ENCODE measurements around the gene PTGDR2.
"Not testable (repeated sequence)": the region's sequence is repeated elsewhere in the genome, so short reads cannot be mapped to it uniquely, and the experiment has no call there.

PTGDR2 gene

DNA sequence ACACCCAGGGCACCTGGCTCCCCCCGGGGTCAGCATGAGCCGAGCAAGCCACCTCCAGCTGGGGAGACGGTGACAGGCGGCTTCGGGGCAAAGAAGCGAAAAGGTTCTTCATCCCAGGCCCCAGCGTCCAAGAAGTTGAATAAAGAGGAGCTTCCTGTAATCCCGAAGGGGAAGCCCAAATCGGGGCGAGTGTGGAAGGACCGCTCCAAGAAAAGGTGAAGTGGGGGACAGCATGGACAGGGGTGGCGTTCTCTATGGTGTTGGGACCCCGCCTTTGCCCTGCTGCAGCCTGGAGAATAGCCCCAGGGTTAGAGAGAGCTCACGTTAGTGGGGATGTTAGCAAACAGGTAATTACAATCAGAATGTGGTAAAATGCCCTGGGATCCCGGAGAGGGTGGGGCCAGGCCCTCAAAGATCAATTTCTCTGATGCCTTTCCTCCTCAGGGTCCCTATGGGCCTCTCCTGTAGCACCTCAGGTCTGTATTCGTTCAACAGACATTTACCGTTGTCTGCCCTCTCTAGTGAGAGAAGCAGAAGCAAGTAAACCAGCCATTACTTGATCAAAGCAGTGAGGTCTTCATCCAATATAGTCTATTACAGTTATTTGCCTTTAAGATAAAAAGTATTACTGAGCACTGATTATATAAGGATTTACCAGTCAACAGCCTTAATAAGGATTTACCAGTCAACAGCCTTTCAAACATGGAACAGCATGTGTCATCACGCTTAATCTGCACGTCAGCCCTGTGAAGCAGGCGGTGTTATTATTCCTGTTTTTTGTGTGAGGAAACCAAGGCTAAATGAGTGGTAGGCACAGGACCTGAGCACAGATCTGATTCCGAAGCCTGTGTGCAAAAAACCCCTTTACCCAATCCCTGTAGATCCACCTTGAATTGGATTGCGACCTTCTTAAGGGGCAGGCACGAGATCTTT, 12.8 kb downstream of the PTGDR2 start:
- in situ Hi-C loops (cut with MboI; ENCODE audit: low sequenced_read_pairs), result no loop called here

DNA sequence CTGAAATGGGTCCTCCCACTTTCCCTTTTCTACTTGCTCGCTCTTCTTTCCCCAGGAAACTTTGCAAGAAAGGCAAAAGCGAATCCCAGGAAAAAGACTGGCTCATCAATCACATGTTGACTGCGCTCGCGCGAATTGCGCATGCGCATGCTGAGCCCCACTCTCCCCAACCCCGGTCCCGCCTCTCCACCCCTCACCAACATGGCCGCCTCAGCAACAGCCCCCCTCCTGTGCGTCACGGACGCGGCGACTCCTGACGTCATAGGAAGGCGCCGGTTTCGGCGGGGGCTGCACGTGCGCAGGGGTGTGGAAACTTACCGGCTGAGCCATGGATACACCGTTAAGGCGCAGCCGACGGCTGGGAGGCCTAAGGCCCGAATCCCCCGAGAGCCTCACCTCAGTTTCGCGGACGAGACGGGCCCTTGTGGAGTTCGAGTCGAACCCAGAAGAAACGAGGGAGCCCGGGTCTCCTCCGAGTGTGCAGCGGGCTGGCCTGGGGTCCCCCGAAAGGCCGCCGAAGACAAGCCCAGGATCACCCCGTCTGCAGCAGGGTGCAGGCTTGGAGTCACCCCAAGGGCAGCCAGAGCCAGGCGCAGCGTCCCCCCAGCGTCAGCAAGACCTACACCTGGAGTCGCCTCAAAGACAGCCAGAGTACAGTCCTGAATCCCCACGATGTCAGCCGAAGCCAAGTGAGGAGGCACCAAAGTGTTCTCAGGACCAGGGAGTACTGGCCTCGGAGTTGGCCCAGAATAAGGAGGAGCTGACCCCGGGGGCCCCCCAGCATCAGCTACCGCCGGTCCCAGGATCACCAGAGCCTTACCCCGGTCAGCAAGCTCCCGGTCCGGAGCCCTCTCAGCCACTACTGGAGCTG, 13.7 kb downstream of the PTGDR2 start, which contains the start of gene CCDC86:
Gene CCDC86, plus strand, starts transcription at position 317 of the 871 bp plus-strand sequence. Its CDS starts 12 bp downstream, at position 329.
- in situ Hi-C loops (cut with MboI; ENCODE audit: low sequenced_read_pairs), result no loop called here

DNA sequence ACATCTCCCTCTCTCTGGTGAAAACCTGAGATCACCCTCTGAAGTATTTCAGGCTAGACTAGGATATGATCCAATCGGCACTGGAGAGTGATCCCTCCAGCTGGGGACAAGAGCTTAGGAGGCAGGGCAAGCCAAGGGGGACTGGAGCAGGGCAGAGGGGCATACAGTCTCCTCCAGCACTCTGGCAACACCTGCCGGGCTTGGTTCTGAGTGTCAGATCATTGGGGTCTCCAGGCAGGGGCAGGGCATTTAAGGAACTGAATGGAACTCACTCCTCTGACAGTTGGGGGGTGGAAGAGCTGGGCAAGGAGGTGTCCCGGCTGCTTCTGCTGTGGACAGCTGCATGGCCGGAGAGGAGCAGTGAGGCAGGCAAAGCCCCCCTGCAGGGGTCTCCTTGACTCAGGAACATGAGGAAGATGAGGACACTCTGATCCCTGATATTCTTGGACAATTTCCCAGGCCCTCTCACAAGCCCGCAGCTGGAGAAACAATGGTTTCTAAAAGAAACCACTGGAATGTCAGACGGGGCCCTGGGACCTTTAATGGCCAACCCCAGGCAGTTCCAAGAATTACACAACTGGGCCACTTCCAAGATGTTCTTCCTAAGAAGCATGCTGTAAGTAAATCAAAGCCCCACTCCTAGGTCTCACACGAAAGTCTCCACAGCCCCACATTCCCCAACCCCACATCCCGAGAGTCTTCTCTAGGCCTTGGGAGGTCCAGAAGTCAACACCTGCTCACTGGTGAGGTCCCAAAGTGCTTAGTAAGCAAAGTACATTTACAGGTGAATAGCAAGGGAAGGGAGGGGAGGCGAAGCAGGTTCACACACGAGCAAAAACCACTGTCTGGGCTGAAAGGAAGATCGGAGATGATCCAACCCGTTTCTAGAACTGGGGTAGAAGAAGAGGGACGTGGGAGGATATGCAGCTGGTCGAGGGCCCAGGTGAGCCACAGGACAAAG, 15.0 kb downstream of the PTGDR2 start:
- in situ Hi-C loops (cut with MboI; ENCODE audit: low sequenced_read_pairs), result no loop called here

DNA sequence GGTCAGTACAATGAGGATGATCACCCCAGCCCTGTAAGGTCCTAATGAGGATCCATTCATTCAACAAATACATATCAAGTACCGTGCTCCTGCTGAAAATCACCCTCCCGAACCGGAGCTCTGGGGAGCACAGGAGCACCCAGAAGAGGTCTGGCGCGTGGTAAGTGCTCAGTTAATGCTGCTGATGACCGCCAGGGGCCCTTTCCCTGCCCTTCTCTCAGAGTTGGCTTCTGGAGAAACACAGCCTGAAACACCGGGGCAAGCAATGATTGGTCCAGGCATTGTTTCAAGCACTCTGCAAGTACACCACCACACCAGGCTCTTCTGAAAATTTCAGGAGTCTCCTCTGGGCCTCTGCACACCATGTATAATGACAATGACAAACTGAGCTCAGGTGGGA, 17.6 kb downstream of the PTGDR2 start:
- in situ Hi-C loops (cut with MboI; ENCODE audit: low sequenced_read_pairs), result no loop called here

DNA sequence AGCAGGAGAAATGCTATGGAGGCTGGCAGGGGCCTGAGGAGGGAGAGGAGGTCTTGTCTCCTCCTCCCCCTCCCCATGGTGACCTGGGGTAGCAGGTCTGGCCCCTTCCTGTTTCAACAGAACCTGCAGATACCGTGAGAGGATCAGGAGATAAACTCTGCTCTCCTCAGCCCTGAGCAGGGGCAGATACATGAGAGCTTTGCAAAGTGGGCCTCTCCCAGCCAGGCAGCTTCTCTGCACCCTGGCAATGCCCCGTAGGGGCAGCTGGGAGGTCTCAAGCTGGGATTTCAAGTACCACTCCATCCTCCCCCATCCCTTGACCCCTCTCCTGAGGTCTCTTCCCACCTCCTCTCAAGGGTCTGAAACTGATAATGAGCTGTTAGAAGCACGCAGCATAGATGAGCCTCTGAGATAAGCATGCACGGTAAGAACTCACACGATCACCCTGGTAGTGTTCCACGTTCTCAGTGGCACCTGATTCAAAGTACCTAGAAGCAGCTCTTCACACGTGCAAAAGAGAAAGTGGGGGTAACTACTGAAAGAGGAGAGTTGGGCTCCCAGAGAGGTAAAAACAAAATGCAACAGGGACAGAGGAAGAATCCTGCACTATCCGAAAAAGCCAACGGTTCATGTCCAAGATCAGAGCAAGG, 18.8 kb downstream of the PTGDR2 start:
- in situ Hi-C loops (cut with MboI; ENCODE audit: low sequenced_read_pairs), result no loop called here

DNA sequence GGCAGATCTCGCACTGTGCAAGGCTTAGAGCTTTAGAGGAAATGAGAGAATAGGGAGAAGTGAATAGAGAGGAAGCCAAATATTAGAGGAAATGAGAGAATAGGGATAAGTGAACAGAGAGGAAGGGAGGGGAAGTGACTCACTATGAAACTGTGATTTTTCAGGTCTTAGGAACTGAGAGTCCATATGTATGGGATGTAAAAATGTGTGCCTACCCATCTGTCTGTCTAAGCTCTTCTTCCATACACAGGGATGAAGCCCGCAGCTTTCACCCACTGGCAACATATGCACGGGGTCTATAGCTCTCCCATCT, 20.3 kb downstream of the PTGDR2 start:
- in situ Hi-C loops (cut with MboI; ENCODE audit: low sequenced_read_pairs), result no loop called here

DNA sequence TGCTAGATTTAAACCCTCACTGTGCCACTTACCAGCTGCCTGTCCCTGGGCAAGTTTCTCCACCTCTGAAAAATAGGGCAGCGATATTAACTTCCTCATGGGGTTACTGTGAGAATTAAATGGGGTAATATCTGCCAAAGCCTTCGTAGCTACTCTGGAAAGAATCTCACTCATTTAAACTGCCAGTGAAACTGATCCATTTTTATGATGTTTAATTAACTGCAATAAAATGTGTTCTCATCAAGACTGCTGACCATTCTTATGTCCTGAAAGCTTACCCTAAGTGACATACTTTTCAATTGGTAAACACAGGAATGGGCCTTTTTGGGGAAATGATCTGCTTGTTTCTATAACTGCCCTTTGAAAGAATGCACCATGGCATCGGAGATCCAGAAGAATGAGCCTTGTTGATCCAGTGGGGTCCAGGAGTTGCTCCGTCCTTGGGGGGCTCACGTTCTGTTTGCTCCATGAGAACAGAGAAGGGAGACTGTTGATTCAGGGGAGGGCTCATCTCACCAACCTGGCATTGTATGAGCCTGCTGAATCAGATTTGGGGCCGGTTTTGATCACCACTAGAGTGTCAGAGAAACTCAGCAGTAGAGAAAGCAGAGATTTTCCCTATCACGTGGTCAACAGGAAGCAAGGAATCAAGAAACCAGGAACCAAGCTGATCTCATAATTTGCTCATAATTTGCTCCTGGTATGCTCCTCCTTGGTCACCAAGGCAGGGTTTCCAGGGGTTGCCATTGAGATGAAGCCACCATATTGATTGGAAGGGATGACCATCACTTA, 20.8 kb downstream of the PTGDR2 start:
- in situ Hi-C loops (cut with MboI; ENCODE audit: low sequenced_read_pairs), result no loop called here

DNA sequence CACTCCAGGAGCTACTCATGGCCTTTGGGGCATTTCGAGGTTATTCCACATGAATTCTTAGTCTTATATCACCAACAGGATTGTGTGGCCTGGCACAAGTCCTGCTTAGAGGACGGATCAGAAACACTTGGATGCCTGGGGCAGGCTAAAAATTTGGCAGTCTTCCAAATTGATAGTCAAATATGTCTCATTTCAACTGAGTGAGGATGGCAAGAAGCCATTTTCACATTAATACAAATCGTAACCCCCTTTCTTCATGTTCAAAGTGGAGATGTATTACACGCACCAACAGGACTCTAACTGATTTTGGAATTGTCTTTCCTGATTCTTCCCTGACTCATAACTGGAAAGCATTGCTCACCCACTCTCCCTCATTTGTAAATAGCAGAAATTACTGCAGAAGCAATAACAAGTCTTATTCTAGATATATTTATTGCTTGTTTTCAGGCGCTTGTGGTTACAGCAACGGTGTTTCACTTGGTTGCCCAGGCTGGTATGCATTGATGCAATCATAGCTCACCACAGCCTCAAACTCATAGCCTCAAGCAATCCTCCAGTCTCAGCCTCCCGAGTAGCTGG, 24.2 kb downstream of the PTGDR2 start:
- in situ Hi-C loops (cut with MboI; ENCODE audit: low sequenced_read_pairs), result no loop called here

DNA sequence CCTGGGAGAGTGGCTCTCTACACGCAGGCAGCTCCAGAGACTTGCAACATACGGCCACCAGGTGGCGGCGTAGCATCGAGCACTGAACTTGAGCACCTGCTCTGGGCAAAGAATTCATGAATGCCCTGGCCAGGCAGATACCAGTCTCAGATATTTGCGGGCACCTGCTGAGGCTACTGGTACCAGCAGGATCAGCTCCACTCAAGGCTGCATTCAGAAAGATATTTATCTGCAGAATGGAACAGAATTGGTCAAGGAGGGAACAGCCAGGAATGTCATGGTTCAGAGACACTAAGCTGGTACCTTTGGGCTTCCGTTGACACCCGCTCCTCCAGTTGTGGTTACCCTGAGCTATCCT, 24.6 kb downstream of the PTGDR2 start:
- in situ Hi-C loops (cut with MboI; ENCODE audit: low sequenced_read_pairs), result no loop called here

DNA sequence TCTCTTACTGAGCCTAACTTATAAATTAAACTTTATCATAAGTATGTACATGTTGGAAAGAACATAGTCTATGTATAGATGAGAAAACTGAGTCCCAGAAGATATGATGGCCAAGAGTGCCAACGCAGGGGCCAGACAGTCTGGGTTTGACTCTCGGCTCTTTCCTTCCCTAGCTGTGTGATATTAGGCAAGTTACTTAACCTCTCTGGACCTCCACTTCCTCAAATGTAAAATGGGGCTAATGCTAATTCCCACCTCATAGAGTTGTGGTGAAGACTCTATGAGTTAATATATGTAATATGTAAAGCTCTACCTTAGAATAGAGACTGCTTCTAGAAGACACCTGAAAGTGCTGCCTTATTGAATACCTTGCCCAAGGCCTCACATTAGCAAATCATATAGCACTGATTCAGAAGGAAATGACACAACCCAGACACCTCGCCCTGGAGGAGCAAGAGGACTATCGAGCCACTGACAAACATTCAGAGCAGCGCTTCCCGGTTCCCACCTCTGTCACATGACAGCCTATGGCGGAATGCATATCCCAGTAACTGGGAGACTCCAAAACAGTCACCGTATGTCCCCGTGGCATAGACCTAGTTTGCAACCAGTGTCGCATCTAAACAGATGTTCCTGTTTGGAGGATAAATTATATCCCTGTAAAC, 25.1 kb downstream of the PTGDR2 start:
- in situ Hi-C loops (cut with MboI; ENCODE audit: low sequenced_read_pairs), result no loop called here

DNA sequence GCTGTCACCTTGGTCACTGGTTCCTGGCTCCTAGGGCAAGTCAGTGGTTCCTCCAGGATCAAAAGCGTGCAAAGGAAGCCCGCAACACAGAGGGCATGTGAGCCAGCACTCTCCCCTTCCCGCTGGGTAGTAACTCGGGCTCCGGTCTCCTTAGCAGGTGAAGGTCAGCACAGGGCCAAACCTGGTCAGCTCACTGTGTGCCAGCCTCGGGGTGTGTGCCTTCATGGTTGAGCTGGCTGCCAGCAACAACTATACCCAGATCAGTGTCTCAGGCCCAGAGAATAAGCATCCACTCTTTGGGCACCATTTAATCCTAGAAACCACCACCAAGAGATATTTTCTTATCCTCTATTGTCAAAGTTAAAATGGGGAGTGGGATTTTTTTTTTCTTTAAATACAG, 30.0 kb downstream of the PTGDR2 start:
- in situ Hi-C loops (cut with MboI; ENCODE audit: low sequenced_read_pairs), result no loop called here

DNA sequence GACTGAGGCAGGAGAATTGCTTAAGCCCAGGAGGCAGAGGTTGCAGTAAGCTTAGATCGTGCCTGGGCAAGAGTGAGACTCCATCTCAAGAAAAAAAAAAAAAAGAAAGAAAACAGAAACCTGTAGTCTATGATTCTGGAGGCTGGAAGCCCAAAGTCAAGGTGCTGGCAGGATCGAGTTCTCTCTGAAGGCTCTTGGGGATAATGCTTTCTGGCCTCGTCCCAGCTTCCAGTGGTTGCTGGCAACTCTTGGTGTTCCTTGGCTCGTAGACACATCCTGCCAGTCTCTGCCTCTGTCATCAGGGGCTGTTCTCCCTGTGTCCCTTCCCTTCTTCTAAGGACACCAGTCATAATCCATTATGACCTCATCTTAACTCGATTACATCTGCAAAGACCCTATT, 30.6 kb downstream of the PTGDR2 start:
- in situ Hi-C loops (cut with MboI; ENCODE audit: low sequenced_read_pairs), result no loop called here

DNA sequence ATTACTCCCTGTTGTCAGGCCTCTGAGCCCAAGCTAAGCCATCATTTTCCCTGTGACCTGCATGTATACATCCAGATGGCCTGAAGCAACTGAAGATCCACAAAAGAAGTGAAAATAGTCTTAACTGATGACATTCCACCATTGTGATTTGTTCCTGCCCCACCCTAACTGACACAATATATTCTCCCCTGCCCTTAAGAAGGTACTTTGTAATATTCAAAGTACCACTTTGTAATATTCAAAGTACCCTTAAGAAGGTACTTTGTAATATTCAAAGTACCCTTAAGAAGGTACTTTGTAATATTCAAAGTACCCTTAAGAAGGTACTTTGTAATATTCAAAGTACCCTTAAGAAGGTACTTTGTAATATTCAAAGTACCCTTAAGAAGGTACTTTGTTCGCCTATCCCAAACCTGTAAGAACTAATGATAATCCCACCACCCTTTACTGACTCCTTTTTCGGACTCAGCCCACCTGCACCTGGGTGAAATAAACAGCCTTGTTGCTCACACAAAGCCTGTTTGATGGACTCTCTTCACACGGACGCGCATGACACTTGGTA, 31.9 kb downstream of the PTGDR2 start:
- in situ Hi-C loops (cut with MboI; ENCODE audit: low sequenced_read_pairs), result not testable (repeated sequence)

DNA sequence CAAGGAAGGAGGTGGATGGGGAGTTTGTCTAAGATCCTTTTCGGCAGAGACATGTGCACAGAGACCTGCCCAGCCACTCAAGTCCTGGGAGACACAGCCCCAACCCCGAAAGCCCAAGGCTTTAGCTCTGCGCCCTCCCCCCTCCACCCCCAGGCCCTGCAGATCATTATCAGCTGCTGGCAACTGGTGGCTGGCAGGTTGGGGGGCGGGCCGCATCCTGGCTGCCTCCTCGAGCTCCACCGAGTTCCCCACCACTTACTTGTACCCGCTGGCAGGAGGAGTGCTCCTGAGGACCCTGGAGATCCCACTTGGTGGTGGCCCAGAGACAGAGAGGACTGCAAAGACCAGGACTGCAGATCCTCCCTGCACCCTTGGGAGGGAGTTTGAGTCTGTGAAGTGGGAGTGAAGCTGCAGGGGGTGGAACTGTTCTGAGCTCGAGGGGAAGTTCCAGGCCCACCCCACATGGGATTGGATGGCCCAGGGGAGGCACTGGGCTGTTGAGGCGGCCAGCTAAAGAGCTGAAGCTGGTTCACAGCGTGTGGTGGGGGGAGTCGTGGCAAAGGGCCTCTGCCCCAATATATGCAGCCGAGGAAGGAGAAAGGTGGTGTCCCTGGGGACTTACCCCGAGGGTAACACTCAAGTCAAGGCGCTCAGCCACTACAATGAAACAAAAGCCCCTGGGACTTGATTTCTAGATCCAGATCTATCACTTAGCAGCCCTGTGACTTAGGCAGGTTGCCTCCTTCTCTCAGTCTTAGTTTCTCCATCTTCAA, 33.7 kb downstream of the PTGDR2 start:
- in situ Hi-C loops (cut with MboI; ENCODE audit: low sequenced_read_pairs), result no loop called here

DNA sequence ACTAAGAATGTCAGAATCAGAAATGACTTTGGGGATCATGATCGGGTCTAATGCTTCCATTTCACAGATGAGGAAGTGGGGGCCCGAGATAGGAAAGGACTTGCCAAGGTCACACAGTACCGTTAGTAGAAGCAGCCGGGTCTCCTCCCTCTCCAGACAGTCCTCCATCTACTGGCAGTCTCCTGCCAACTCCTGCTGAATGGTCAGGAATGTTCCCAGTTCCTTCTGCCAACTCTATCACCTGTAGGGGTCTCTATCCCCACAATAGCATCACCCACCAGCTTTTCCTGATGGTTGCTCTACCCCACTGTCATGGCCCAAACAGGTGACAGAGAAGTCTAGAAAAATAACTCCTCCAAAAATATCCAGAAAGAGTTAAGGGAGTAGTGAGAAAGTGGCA, 37.7 kb downstream of the PTGDR2 start:
- in situ Hi-C loops (cut with MboI; ENCODE audit: low sequenced_read_pairs), result no loop called here

DNA sequence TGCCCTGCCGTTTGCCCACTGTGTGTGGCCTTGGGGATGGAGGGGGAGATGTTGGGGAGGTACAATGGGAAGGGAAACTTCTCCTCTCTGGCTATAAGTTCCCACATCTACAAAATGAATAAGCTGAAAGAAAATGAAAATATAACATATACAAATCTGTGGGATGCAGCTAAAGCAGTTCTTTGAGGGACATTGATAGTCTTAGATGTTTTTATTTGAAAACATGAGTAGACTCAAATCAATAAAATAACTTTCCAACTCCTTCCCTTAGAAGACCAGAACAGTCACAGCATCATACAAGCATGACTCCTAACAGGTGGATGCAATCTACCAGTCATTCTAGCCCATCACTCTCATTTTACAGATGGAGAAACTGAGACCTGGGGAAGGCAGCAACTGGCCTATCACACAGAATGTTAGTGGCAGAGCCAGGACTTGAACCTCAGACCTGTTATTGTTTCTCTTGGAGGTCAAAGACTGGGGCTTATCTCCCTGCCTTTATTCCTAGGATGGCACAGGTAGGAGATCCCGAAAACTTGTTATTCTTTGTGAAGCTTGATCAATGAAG, 39.1 kb downstream of the PTGDR2 start:
- in situ Hi-C loops (cut with MboI; ENCODE audit: low sequenced_read_pairs), result no loop called here

DNA sequence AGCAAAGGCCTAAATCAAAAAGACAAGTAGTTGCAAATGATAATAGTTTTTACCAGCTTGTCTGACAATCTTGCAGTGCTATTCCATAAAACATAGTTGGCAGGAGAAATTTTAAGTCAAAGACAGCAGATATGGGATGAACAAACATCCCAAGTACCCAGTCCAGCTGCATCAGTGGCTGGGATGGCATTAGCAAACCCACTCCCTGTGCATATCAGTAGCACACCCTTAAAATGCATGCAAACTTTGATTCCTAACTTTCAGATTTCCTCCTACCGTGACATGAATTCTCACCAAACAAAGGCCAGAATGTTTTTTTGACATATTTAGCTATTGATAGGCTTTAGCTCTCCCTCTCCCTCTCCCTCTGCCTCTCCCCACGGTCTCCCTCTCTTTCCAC, 41.6 kb downstream of the PTGDR2 start:
- in situ Hi-C loops (cut with MboI; ENCODE audit: low sequenced_read_pairs), result no loop called here

Data from HL-60/S4 treated with retinoic acid at 250 ng/mL for 4 days and 3 days (cell line).